ENCODE data around the gene TAMALIN. TPM values are rescaled to one million over a fixed set of nuclear protein-coding genes. Genes with fewer than 3 reads are reported as not detected.

TAMALIN gene
- 1 to 10 TPM; 6.1 to 7.4 TPM for polyA plus RNA-seq

GRCh38 chr12:52006726-52007157 is at the start of gene TAMALIN:
Gene TAMALIN, plus strand, starts transcription at chr12:52006946. Its CDS starts 74 bp downstream, at chr12:52007020.
- H3K4me3 ChIP-seq (ENCODE audit: low read depth in 1 of 2, low read length in 2 of 2), result peak within 1 kb of the TSS; percentile 53 to 61
- H3K9me3 ChIP-seq (ENCODE audit: control insufficient read depth in 2 of 2, insufficient read depth in 1 of 2, low read depth in 1 of 2, low read length in 1 of 2), result no peaks in the 10 kb centered on the region
- peaks cover 0 to 3% of the 10 kb centered on the region in 2 donors for H3K27me3 ChIP-seq (ENCODE audit: control insufficient read depth in 1 of 2, insufficient read depth in 2 of 2, low read length in 2 of 2)
- 0 to 1% methylated on average over 48 to 60 of the region's 60 CpGs for WGBS, 2 donors
- peak within 1 kb of the TSS; percentile 66 to 71 for H3K27ac ChIP-seq (ENCODE audit: low read depth in 2 of 2, low read length in 1 of 2)
- H3K36me3 ChIP-seq (ENCODE audit: control insufficient read depth in 2 of 2, insufficient read depth in 2 of 2, low read length in 1 of 2), result no peaks in the 10 kb centered on the region
- H3K4me1 ChIP-seq (ENCODE audit: control insufficient read depth in 2 of 2, insufficient read depth in 2 of 2, low read length in 1 of 2), result peaks cover 0 to 9% of the 10 kb centered on the region in 2 donors

- WGBS, 2 donors, result 95 to 97% methylated on average over 13 of the region's 13 CpGs
- Histone ChIP-seq H3K4me1 (ENCODE audit: control insufficient read depth in 2 of 2, insufficient read depth in 2 of 2, low read length in 1 of 2) (peaks cover 0 to 6% of the 10 kb centered on the region in 2 donors), H3K27ac (ENCODE audit: low read depth in 2 of 2, low read length in 1 of 2) (no peak overlapping the region), H3K36me3 (ENCODE audit: control insufficient read depth in 2 of 2, insufficient read depth in 2 of 2, low read length in 1 of 2) (peaks cover 0 to 2% of the 10 kb centered on the region in 2 donors), H3K4me3 (ENCODE audit: low read depth in 1 of 2, low read length in 2 of 2) (no peak overlapping the region), H3K27me3 (ENCODE audit: control insufficient read depth in 1 of 2, insufficient read depth in 2 of 2, low read length in 2 of 2) (no peaks in the 10 kb centered on the region), H3K9me3 (ENCODE audit: control insufficient read depth in 2 of 2, insufficient read depth in 1 of 2, low read depth in 1 of 2, low read length in 1 of 2) (no peaks in the 10 kb centered on the region)
Measured at GRCh38 chr12:51958542-51958941, 48.2 kb upstream of the TAMALIN start.

- no peak overlapping the region for H3K4me3 ChIP-seq (ENCODE audit: low read depth in 1 of 2, low read length in 2 of 2)
- WGBS, 2 donors, result 43 to 45% methylated on average over 3 of the region's 3 CpGs
- H3K27me3 ChIP-seq (ENCODE audit: control insufficient read depth in 1 of 2, insufficient read depth in 2 of 2, low read length in 2 of 2), result no peaks in the 10 kb centered on the region
- peaks cover 0 to 2% of the 10 kb centered on the region in 2 donors for H3K36me3 ChIP-seq (ENCODE audit: control insufficient read depth in 2 of 2, insufficient read depth in 2 of 2, low read length in 1 of 2)
- H3K27ac ChIP-seq (ENCODE audit: low read depth in 2 of 2, low read length in 1 of 2), result peak overlapping the region; percentile 2 to 7
- peaks cover 0 to 6% of the 10 kb centered on the region in 2 donors for H3K4me1 ChIP-seq (ENCODE audit: control insufficient read depth in 2 of 2, insufficient read depth in 2 of 2, low read length in 1 of 2)
- no peaks in the 10 kb centered on the region for H3K9me3 ChIP-seq (ENCODE audit: control insufficient read depth in 2 of 2, insufficient read depth in 1 of 2, low read depth in 1 of 2, low read length in 1 of 2)
Measured at GRCh38 chr12:51959211-51959610, 47.5 kb upstream of the TAMALIN start.

- H3K9me3 ChIP-seq (ENCODE audit: control insufficient read depth in 2 of 2, insufficient read depth in 1 of 2, low read depth in 1 of 2, low read length in 1 of 2), result no peaks in the 10 kb centered on the region
- WGBS, 2 donors, result 79 to 97% methylated on average over 4 of the region's 4 CpGs
- no peak overlapping the region for H3K4me3 ChIP-seq (ENCODE audit: low read depth in 1 of 2, low read length in 2 of 2)
- H3K36me3 ChIP-seq (ENCODE audit: control insufficient read depth in 2 of 2, insufficient read depth in 2 of 2, low read length in 1 of 2), result peaks cover 0 to 2% of the 10 kb centered on the region in 2 donors
- H3K27me3 ChIP-seq (ENCODE audit: control insufficient read depth in 1 of 2, insufficient read depth in 2 of 2, low read length in 2 of 2), result no peaks in the 10 kb centered on the region
- H3K4me1 ChIP-seq (ENCODE audit: control insufficient read depth in 2 of 2, insufficient read depth in 2 of 2, low read length in 1 of 2), result peaks cover 0 to 6% of the 10 kb centered on the region in 2 donors
- H3K27ac ChIP-seq (ENCODE audit: low read depth in 2 of 2, low read length in 1 of 2), result no peak overlapping the region
Measured at GRCh38 chr12:51959921-51960320, 46.8 kb upstream of the TAMALIN start.

DNA sequence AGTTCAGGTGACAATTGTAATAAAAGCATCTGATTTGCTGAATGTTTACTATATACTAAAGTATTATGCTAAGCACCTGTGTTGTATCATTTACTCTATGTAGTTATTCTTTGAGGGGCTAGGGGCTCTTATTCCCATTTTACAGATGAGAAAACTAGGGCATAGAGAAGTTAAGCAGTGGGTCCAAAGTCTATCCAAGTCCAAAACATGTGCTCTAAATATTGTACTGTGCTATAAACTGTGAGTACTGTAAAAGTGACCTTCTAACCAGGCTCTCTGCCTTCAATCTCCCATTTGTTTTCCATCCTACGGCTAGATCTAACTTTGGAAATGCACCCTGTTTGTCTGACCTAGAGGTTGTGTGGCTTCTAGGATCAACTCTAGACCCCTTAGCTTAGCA is 46.3 kb upstream of the TAMALIN start:
- Histone ChIP-seq H3K4me3 (ENCODE audit: low read depth in 1 of 2, low read length in 2 of 2) (no peak overlapping the region), H3K4me1 (ENCODE audit: control insufficient read depth in 2 of 2, insufficient read depth in 2 of 2, low read length in 1 of 2) (peaks cover 0 to 6% of the 10 kb centered on the region in 2 donors), H3K27me3 (ENCODE audit: control insufficient read depth in 1 of 2, insufficient read depth in 2 of 2, low read length in 2 of 2) (no peaks in the 10 kb centered on the region), H3K36me3 (ENCODE audit: control insufficient read depth in 2 of 2, insufficient read depth in 2 of 2, low read length in 1 of 2) (peaks cover 0 to 2% of the 10 kb centered on the region in 2 donors), H3K27ac (ENCODE audit: low read depth in 2 of 2, low read length in 1 of 2) (no peak overlapping the region), H3K9me3 (ENCODE audit: control insufficient read depth in 2 of 2, insufficient read depth in 1 of 2, low read depth in 1 of 2, low read length in 1 of 2) (no peaks in the 10 kb centered on the region)
- WGBS, 2 donors, result 67 to 83% methylated on average over 1 of the region's 1 CpG

DNA sequence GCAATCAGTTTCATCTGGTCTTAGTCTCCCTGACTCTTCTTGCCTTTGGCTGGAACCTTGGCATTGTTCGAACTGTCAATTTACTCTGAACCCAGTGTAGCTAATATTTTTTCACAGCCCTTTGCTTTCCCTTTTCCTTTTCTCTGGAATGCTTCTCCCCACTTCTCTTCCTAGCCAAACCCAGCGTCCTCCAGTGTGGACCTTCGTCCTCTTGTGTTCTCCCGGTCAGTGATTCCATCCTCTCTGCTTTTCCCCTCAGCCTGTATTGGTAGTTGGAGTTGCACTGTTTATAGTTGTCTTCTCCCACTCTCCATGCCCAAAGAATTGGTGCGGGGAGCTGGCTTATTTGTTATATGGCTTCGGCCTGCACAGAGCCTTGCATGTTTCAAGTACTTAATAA is 45.9 kb upstream of the TAMALIN start:
- H3K27ac ChIP-seq (ENCODE audit: low read depth in 2 of 2, low read length in 1 of 2), result no peak overlapping the region
- 79 to 91% methylated on average over 6 of the region's 6 CpGs for WGBS, 2 donors
- H3K4me3 ChIP-seq (ENCODE audit: low read depth in 1 of 2, low read length in 2 of 2), result no peak overlapping the region
- H3K4me1 ChIP-seq (ENCODE audit: control insufficient read depth in 2 of 2, insufficient read depth in 2 of 2, low read length in 1 of 2), result peaks cover 0 to 6% of the 10 kb centered on the region in 2 donors
- H3K36me3 ChIP-seq (ENCODE audit: control insufficient read depth in 2 of 2, insufficient read depth in 2 of 2, low read length in 1 of 2), result peaks cover 0 to 2% of the 10 kb centered on the region in 2 donors
- no peaks in the 10 kb centered on the region for H3K27me3 ChIP-seq (ENCODE audit: control insufficient read depth in 1 of 2, insufficient read depth in 2 of 2, low read length in 2 of 2)
- no peaks in the 10 kb centered on the region for H3K9me3 ChIP-seq (ENCODE audit: control insufficient read depth in 2 of 2, insufficient read depth in 1 of 2, low read depth in 1 of 2, low read length in 1 of 2)

DNA sequence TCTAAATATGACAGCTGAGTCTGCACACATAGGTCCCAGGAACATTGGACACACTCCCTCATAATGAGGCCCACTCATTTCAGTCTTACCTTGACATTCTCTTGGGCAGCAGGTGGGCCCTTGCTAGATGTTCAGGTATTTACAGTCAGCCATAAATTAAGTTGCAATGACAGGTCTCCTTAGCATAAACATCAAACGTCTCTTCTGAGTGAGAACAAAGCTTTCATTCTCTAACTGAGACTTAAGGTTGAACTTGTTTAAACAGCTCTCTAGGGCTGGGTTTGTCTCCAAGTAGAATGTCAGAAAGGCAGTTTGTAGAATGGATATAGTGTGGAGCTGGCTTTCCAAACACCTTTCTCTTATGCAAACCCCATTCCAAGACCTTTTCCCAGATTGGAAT is 44.9 kb upstream of the TAMALIN start:
- H3K27me3 ChIP-seq (ENCODE audit: control insufficient read depth in 1 of 2, insufficient read depth in 2 of 2, low read length in 2 of 2), result no peaks in the 10 kb centered on the region
- 15 to 16% methylated on average over 1 of the region's 1 CpG for WGBS, 2 donors
- H3K36me3 ChIP-seq (ENCODE audit: control insufficient read depth in 2 of 2, insufficient read depth in 2 of 2, low read length in 1 of 2), result peaks cover 0 to 2% of the 10 kb centered on the region in 2 donors
- no peaks in the 10 kb centered on the region for H3K9me3 ChIP-seq (ENCODE audit: control insufficient read depth in 2 of 2, insufficient read depth in 1 of 2, low read depth in 1 of 2, low read length in 1 of 2)
- H3K4me1 ChIP-seq (ENCODE audit: control insufficient read depth in 2 of 2, insufficient read depth in 2 of 2, low read length in 1 of 2), result peaks cover 0 to 6% of the 10 kb centered on the region in 2 donors
- no peak overlapping the region for H3K4me3 ChIP-seq (ENCODE audit: low read depth in 1 of 2, low read length in 2 of 2)
- H3K27ac ChIP-seq (ENCODE audit: low read depth in 2 of 2, low read length in 1 of 2), result peak overlapping the region; percentile 37 to 71

DNA sequence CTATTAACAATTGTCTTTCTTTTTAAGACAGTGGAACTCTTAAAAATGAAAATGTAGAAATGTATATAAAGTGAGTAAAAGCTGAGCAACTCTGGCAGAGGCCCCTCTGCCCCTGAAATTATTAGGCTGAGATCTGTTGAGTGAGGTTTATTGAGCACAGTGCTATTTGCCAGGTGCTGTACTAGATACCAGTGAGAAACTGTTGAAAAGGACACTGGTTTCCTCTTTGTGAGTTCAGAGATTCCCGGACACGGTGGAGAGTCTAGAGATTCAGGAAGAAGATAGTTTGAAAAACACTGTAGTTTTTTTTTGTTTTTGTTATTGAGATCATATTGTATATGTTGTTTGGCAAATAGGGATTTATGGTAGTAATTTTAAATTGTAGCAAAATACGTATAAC is 44.0 kb upstream of the TAMALIN start:
- Histone ChIP-seq H3K4me1 (ENCODE audit: control insufficient read depth in 2 of 2, insufficient read depth in 2 of 2, low read length in 1 of 2) (peaks cover 0 to 6% of the 10 kb centered on the region in 2 donors), H3K27ac (ENCODE audit: low read depth in 2 of 2, low read length in 1 of 2) (peak overlapping the region; percentile 39 to 49), H3K36me3 (ENCODE audit: control insufficient read depth in 2 of 2, insufficient read depth in 2 of 2, low read length in 1 of 2) (peaks cover 0 to 2% of the 10 kb centered on the region in 2 donors), H3K27me3 (ENCODE audit: control insufficient read depth in 1 of 2, insufficient read depth in 2 of 2, low read length in 2 of 2) (no peaks in the 10 kb centered on the region), H3K4me3 (ENCODE audit: low read depth in 1 of 2, low read length in 2 of 2) (no peak overlapping the region), H3K9me3 (ENCODE audit: control insufficient read depth in 2 of 2, insufficient read depth in 1 of 2, low read depth in 1 of 2, low read length in 1 of 2) (no peaks in the 10 kb centered on the region)
- WGBS, 2 donors, result 49 to 54% methylated on average over 3 of the region's 3 CpGs

- Histone ChIP-seq H3K4me3 (ENCODE audit: low read depth in 1 of 2, low read length in 2 of 2) (no peak overlapping the region), H3K27me3 (ENCODE audit: control insufficient read depth in 1 of 2, insufficient read depth in 2 of 2, low read length in 2 of 2) (no peaks in the 10 kb centered on the region), H3K27ac (ENCODE audit: low read depth in 2 of 2, low read length in 1 of 2) (no peak overlapping the region), H3K36me3 (ENCODE audit: control insufficient read depth in 2 of 2, insufficient read depth in 2 of 2, low read length in 1 of 2) (peaks cover 0 to 2% of the 10 kb centered on the region in 2 donors), H3K4me1 (ENCODE audit: control insufficient read depth in 2 of 2, insufficient read depth in 2 of 2, low read length in 1 of 2) (peaks cover 0 to 6% of the 10 kb centered on the region in 2 donors), H3K9me3 (ENCODE audit: control insufficient read depth in 2 of 2, insufficient read depth in 1 of 2, low read depth in 1 of 2, low read length in 1 of 2) (no peaks in the 10 kb centered on the region)
- 96% methylated on average over 4 of the region's 4 CpGs for WGBS, 2 donors
Measured at GRCh38 chr12:51963477-51963876, 43.3 kb upstream of the TAMALIN start.

- H3K36me3 ChIP-seq (ENCODE audit: control insufficient read depth in 2 of 2, insufficient read depth in 2 of 2, low read length in 1 of 2), result no peaks in the 10 kb centered on the region
- no peaks in the 10 kb centered on the region for H3K27me3 ChIP-seq (ENCODE audit: control insufficient read depth in 1 of 2, insufficient read depth in 2 of 2, low read length in 2 of 2)
- no peak overlapping the region for H3K27ac ChIP-seq (ENCODE audit: low read depth in 2 of 2, low read length in 1 of 2)
- H3K4me3 ChIP-seq (ENCODE audit: low read depth in 1 of 2, low read length in 2 of 2), result no peak overlapping the region
- peaks cover 0 to 12% of the 10 kb centered on the region in 2 donors for H3K4me1 ChIP-seq (ENCODE audit: control insufficient read depth in 2 of 2, insufficient read depth in 2 of 2, low read length in 1 of 2)
- 88 to 93% methylated on average over 2 of the region's 2 CpGs for WGBS, 2 donors
- H3K9me3 ChIP-seq (ENCODE audit: control insufficient read depth in 2 of 2, insufficient read depth in 1 of 2, low read depth in 1 of 2, low read length in 1 of 2), result no peaks in the 10 kb centered on the region
Measured at GRCh38 chr12:51969643-51970042, 37.1 kb upstream of the TAMALIN start.
